ENCODE results near the gene OTOP3.

OTOP3 gene

DNA sequence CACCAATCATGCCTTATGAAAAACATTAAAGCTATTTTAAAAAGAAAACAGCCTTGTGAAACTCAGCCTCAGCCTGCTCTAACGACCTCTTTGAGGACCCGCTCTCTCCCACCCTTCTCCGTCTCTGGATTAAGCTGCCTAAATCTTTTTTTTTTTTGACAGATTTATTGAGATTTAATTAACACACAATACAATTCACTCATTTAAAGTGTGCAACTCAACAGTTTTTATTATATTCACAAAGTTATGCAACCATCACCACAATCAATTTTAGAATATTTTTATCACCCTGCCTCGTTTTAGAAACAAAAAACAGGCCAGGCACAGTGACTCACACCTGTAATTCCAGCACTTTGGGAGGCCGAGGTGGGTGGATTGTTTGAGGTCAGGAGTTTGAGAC is 60.1 kb downstream of the OTOP3 start:
- no peak overlapping the region for H3K4me3 Mint-ChIP-seq
- no peaks in the 10 kb centered on the region for H3K36me3 Mint-ChIP-seq

GRCh38 chr17:74998783-74999182 is 63.1 kb downstream of the OTOP3 start:
- Mint-ChIP-seq H3K4me3 (no peak overlapping the region), H3K4me1 (ENCODE audit: low read depth) (peaks cover 3% of the 10 kb centered on the region), H3K36me3 (no peaks in the 10 kb centered on the region), H3K27me3 (no peaks in the 10 kb centered on the region), H3K27ac (no peak overlapping the region), H3K9me3 (ENCODE audit: low read depth) (no peaks in the 10 kb centered on the region)

More for the DNA sequence above, 60.1 kb downstream of the OTOP3 start:
- Mint-ChIP-seq H3K9me3 (ENCODE audit: low read depth) (no peaks in the 10 kb centered on the region), H3K27me3 (no peaks in the 10 kb centered on the region), H3K27ac (no peak overlapping the region), H3K4me1 (ENCODE audit: low read depth) (peaks cover 3% of the 10 kb centered on the region)

GRCh38 chr17:74999523-74999922 is 63.8 kb downstream of the OTOP3 start:
- no peak overlapping the region for H3K4me3 Mint-ChIP-seq
- peaks cover 3% of the 10 kb centered on the region for H3K4me1 Mint-ChIP-seq (ENCODE audit: low read depth)
- H3K9me3 Mint-ChIP-seq (ENCODE audit: low read depth) = no peaks in the 10 kb centered on the region
- no peaks in the 10 kb centered on the region for H3K27me3 Mint-ChIP-seq
- H3K36me3 Mint-ChIP-seq = no peaks in the 10 kb centered on the region
- no peak overlapping the region for H3K27ac Mint-ChIP-seq

Data from activated naive CD8-positive, alpha-beta T cell (primary cell).